Activated CD8-positive, alpha-beta memory T cell treated with anti-CD3 and anti-CD28 coated beads for 36 hours (primary cell): ENCODE results near the gene ATG101. TPM values are rescaled to one million over a fixed set of nuclear protein-coding genes. Genes with fewer than 3 reads are reported as not detected.

Experiments used
- CTCF ChIA-PET: fragments of 350-600 bp; sonication (Branson Sonifier 250); formaldehyde crosslinking; loops from one replicate; lab custom pipeline; 2021; ENCODE audit warnings: antibody characterized with exemption; lab: Charles Lee
- POLR2A ChIA-PET: fragments of 350-600 bp; sonication (Branson Sonifier 250); formaldehyde crosslinking; loops from one replicate; lab custom pipeline; 2021; ENCODE audit warnings: antibody characterized with exemption; lab: Charles Lee
- total RNA-seq, 2 experiments: library from RNA; stranded (reverse); gene quantifications; one replicate each; pipeline ENCODE4 v1.2.3, GENCODE V29; 2021

ATG101 gene
- total RNA-seq = 10 to 100 TPM; 50.0 to 50.4 TPM

GRCh38 chr12:52069327-52070184 lies at the start of gene ATG101:
TSS of gene ATG101 (plus strand) at chr12:52069978. CDS start at chr12:52073651, 3,673 bp downstream.
- ChIA-PET CTCF (interaction anchor here (0.9 to 23.1 kb wide), 14 partner anchors 9 to 928 kb away, joined by 3 to 392 read pairs (median 4); partner anchors contain the start of gene NR4A1), POLR2A (interaction anchor here (0.6 to 2.8 kb wide), 8 partner anchors 11 to 63 kb away, joined by 3 to 12 read pairs (median 4); partner anchors contain the start of genes NR4A1 and TAMALIN)

- ChIA-PET CTCF (interaction anchor here (0.8 to 16.9 kb wide), 11 partner anchors 13 to 100 kb away, joined by 3 to 392 read pairs (median 39); partner anchors contain the start of genes ATG101, NR4A1, SMIM41 and TAMALIN), POLR2A (interaction anchor here (1.0 to 1.3 kb wide), 3 partner anchors 13 to 39 kb away, joined by 4 to 5 read pairs (median 4); no protein-coding TSS in a partner anchor)
Observed at GRCh38 chr12:52020539-52021336, 49.0 kb upstream of the ATG101 start.

- CTCF ChIA-PET = interaction anchor here (0.6 to 16.9 kb wide), 14 partner anchors 14 to 147 kb away, joined by 3 to 392 read pairs (median 28); partner anchors contain the start of genes ATG101, NR4A1, SMIM41 and TAMALIN
- POLR2A ChIA-PET = interaction anchor here (1.8 to 2.1 kb wide), 2 partner anchors 16 to 30 kb away, joined by 4 to 9 read pairs; partner anchors contain the start of gene TAMALIN
Observed at GRCh38 chr12:52022841-52023181, 47.0 kb upstream of the ATG101 start.

GRCh38 chr12:52023182-52023975 lies 46.4 kb upstream of the ATG101 start:
- CTCF ChIA-PET = interaction anchor here (0.6 to 16.9 kb wide), 15 partner anchors 13 to 148 kb away, joined by 3 to 392 read pairs (median 16); partner anchors contain the start of genes ATG101, NR4A1, SMIM41 and TAMALIN
- POLR2A ChIA-PET = interaction anchor here (1.8 to 2.1 kb wide), 2 partner anchors 17 to 30 kb away, joined by 4 to 9 read pairs; partner anchors contain the start of gene TAMALIN

GRCh38 chr12:52023976-52024688 lies 45.6 kb upstream of the ATG101 start:
- POLR2A ChIA-PET = interaction anchor here (1.5 to 2.1 kb wide), 3 partner anchors 17 to 31 kb away, joined by 4 to 10 read pairs (median 9); partner anchors contain the start of gene TAMALIN
- CTCF ChIA-PET = interaction anchor here (1.1 to 16.9 kb wide), 18 partner anchors 12 to 131 kb away, joined by 3 to 392 read pairs (median 10); partner anchors contain the start of genes ATG101, NR4A1, SMIM41 and TAMALIN

- ChIA-PET POLR2A (interaction anchor here (0.6 to 2.5 kb wide), 7 partner anchors 12 to 992 kb away, joined by 3 to 10 read pairs (median 5); partner anchors contain the start of genes ATG101, NR4A1 and TAMALIN), CTCF (interaction anchor here (0.7 to 16.9 kb wide), 22 partner anchors 12 to 982 kb away, joined by 3 to 392 read pairs (median 8); partner anchors contain the start of genes ATG101, EIF4B, NR4A1 and SMIM41)
Observed at GRCh38 chr12:52024845-52025230, 44.9 kb upstream of the ATG101 start.

- ChIA-PET POLR2A (interaction anchor here (0.6 to 2.5 kb wide), 5 partner anchors 20 to 55 kb away, joined by 4 to 10 read pairs (median 5); partner anchors contain the start of genes ATG101, NR4A1 and TAMALIN), CTCF (interaction anchor here (0.8 to 16.9 kb wide), 19 partner anchors 9 to 113 kb away, joined by 3 to 392 read pairs (median 16); partner anchors contain the start of genes ACVR1B, ATG101, NR4A1 and SMIM41)
Observed at GRCh38 chr12:52026263-52026662, 43.5 kb upstream of the ATG101 start.

- CTCF ChIA-PET = interaction anchor here (0.7 to 16.9 kb wide), 7 partner anchors 8 to 93 kb away, joined by 4 to 392 read pairs (median 96); partner anchors contain the start of genes ATG101, NR4A1, SMIM41 and TAMALIN
- POLR2A ChIA-PET = interaction anchor here (1.9 to 2.5 kb wide), 2 partner anchors 21 to 23 kb away, joined by 4 to 10 read pairs; partner anchors contain the start of genes NR4A1 and TAMALIN
Observed at GRCh38 chr12:52027085-52027843, 42.5 kb upstream of the ATG101 start.

GRCh38 chr12:52029685-52030084 lies 40.1 kb upstream of the ATG101 start:
- ChIA-PET CTCF (interaction anchor here (0.7 to 16.9 kb wide), 2 partner anchors 42 to 55 kb away, joined by 5 to 392 read pairs; partner anchors contain the start of genes ATG101 and SMIM41), POLR2A (no interaction called here)

GRCh38 chr12:52032446-52032803 lies 37.4 kb upstream of the ATG101 start:
- POLR2A ChIA-PET = interaction anchor here (0.9 to 2.1 kb wide), 6 partner anchors 18 to 147 kb away, joined by 3 to 11 read pairs (median 5); partner anchors contain the start of genes ATG101, NR4A1 and TAMALIN
- CTCF ChIA-PET = interaction anchor here (0.6 to 16.9 kb wide), 9 partner anchors 9 to 56 kb away, joined by 3 to 392 read pairs (median 4); partner anchors contain the start of genes ATG101, NR4A1 and SMIM41

GRCh38 chr12:52032804-52033445 lies 36.9 kb upstream of the ATG101 start:
- ChIA-PET CTCF (interaction anchor here (0.6 to 16.9 kb wide), 9 partner anchors 10 to 55 kb away, joined by 3 to 392 read pairs (median 4); partner anchors contain the start of genes ATG101, NR4A1 and SMIM41), POLR2A (interaction anchor here (0.6 to 2.1 kb wide), 7 partner anchors 17 to 492 kb away, joined by 3 to 11 read pairs (median 5); partner anchors contain the start of genes ATG101, NR4A1 and TAMALIN)

- POLR2A ChIA-PET = interaction anchor here (0.6 to 2.1 kb wide), 7 partner anchors 17 to 491 kb away, joined by 3 to 11 read pairs (median 5); partner anchors contain the start of genes ATG101, NR4A1 and TAMALIN
- CTCF ChIA-PET = interaction anchor here (1.4 to 16.9 kb wide), 4 partner anchors 10 to 42 kb away, joined by 3 to 392 read pairs (median 54); partner anchors contain the start of genes ATG101 and SMIM41
Observed at GRCh38 chr12:52033446-52034140, 36.2 kb upstream of the ATG101 start.

GRCh38 chr12:52035190-52035589 lies 34.6 kb upstream of the ATG101 start:
- POLR2A ChIA-PET = no interaction called here
- CTCF ChIA-PET = interaction anchor here (2.0 to 16.9 kb wide), 3 partner anchors 12 to 37 kb away, joined by 4 to 392 read pairs (median 101); partner anchors contain the start of genes ATG101 and SMIM41

GRCh38 chr12:52035926-52036325 lies 33.9 kb upstream of the ATG101 start:
- CTCF ChIA-PET = interaction anchor here (1.4 to 10.7 kb wide), 4 partner anchors 13 to 34 kb away, joined by 4 to 101 read pairs (median 4); partner anchors contain the start of genes ATG101 and NR4A1

More at GRCh38 chr12:52035926-52036325, 33.9 kb upstream of the ATG101 start:
- POLR2A ChIA-PET = interaction anchor here (0.7 to 1.5 kb wide), 2 partner anchors 15 to 34 kb away, joined by 3 to 4 read pairs; partner anchors contain the start of genes ATG101 and NR4A1
